ENCODE results near the gene SLIT3. TPM values are rescaled to one million over a fixed set of nuclear protein-coding genes. Genes with fewer than 3 reads are reported as not detected.

Gene SLIT3
- total and polyA plus RNA-seq, 2 donors (not counting 3 experiments of a cell fraction or from before 2014, with no cell fraction given) = 0.90 to 1.0 TPM

DNA sequence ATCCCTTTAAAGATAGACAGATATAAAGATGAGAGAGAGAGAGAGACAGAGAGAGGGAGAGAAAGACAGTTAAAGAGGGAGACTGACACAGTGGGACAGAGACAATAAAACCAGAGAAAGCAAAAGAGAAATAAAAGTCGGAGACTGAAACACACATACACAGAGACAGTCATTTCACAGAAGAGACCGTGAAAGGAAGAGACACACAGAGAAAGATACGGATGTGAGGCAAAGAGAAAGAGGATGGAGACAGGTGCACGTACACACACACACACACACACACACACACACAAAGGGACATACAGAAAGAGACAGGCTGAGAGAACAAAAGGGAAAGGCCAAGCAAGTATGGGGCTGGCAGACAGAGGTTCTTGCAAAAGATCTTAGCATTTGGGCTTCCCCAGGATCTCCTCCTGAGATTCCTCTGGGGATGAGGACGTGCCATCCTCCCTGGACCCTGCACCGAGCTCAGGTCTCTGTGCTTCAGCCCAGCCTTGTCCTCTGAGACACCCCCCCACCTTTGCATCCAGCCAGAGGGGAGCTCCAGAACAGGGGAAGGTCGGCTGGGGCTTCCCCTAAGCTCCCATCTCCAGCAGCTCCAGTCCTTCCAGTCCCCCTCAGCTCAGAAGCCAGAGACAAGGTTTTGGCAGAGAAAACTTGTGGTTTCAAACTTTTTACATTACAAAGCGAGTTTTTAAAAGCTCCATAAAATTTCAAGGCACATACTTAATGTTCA is 403.4 kb downstream of the SLIT3 start:
- Histone ChIP-seq H3K9me1 (replicated peaks; ENCODE audit: control insufficient read depth, extremely low read depth, insufficient read depth, low read length) (no peaks in the 10 kb centered on the region), H3K4me2 (ENCODE audit: insufficient read depth, low read length) (no peak overlapping the region), H3K27ac (ENCODE audit: insufficient read depth, low read depth, low read length) (no peak overlapping the region), H3K4me1 (ENCODE audit: control insufficient read depth, extremely low read depth, insufficient read depth, low read length) (no peaks in the 10 kb centered on the region), H3K79me2 (ENCODE audit: control insufficient read depth, insufficient read depth, low read length) (no peaks in the 10 kb centered on the region), H3K36me3 (ENCODE audit: control insufficient read depth in 2 of 2, extremely low read depth in 1 of 2, insufficient read depth in 2 of 2, low read length in 2 of 2) (no peaks in the 10 kb centered on the region), H3K9ac (replicated peaks; ENCODE audit: extremely low read depth, insufficient read depth, low read length) (no peak overlapping the region), H3K4me3 (replicated peaks in 1 of 3; ENCODE audit: insufficient read depth in 1 of 3, low read depth in 1 of 3, low read length in 3 of 3) (no peak overlapping the region), H4K20me1 (replicated peaks; ENCODE audit: control insufficient read depth, extremely low read depth, insufficient read depth, low read length) (no peaks in the 10 kb centered on the region), H2AFZ (ENCODE audit: low read depth, low read length) (no peak overlapping the region), H3K9me3 (replicated peaks; ENCODE audit: control insufficient read depth, insufficient read depth, low read length) (no peaks in the 10 kb centered on the region), H3K27me3 (ENCODE audit: control insufficient read depth in 2 of 2, insufficient read depth in 2 of 2, low read length in 2 of 2) (no peaks in the 10 kb centered on the region)
- POLR2A ChIA-PET = no interaction called here
- dilution Hi-C loops (cut with MboI; ENCODE audit: extremely low pct_ligation_motif_present, low sequenced_read_pairs) = no loop called here
- TF ChIP-seq JUN (IDR thresholded peaks at IDR 0.05; ENCODE audit: borderline replicate concordance, insufficient read depth, insufficient read length, low read depth) (no peak), POLR2AphosphoS5 (IDR thresholded peaks at IDR 0.05; ENCODE audit: insufficient read depth, low read depth, low read length) (no peak), MAX (IDR thresholded peaks at IDR 0.05; ENCODE audit: insufficient read depth, insufficient read length) (no peak), POLR2A (IDR thresholded peaks at IDR 0.05; ENCODE audit: low read depth, low read length) (no peak), MYC (IDR thresholded peaks at IDR 0.05; ENCODE audit: low read depth, low read length) (no peak), GATA2 (IDR thresholded peaks at IDR 0.05; ENCODE audit: insufficient read depth, insufficient read length, low read depth, low read length) (no peak), EZH2 (IDR thresholded peaks at IDR 0.05; ENCODE audit: borderline replicate concordance, low read depth, low read length, severe bottlenecking) (no peak), FOS (IDR thresholded peaks at IDR 0.05; ENCODE audit: borderline replicate concordance, insufficient read depth, low read length) (no peak)
- TF ChIP-seq, protein P1, sequence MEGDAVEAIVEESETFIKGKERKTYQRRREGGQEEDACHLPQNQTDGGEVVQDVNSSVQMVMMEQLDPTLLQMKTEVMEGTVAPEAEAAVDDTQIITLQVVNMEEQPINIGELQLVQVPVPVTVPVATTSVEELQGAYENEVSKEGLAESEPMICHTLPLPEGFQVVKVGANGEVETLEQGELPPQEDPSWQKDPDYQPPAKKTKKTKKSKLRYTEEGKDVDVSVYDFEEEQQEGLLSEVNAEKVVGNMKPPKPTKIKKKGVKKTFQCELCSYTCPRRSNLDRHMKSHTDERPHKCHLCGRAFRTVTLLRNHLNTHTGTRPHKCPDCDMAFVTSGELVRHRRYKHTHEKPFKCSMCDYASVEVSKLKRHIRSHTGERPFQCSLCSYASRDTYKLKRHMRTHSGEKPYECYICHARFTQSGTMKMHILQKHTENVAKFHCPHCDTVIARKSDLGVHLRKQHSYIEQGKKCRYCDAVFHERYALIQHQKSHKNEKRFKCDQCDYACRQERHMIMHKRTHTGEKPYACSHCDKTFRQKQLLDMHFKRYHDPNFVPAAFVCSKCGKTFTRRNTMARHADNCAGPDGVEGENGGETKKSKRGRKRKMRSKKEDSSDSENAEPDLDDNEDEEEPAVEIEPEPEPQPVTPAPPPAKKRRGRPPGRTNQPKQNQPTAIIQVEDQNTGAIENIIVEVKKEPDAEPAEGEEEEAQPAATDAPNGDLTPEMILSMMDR (IDR thresholded peaks at IDR 0.05; ENCODE audit: extremely low read depth in 1 of 2, insufficient read depth in 1 of 2, low read depth in 1 of 2, low read length in 2 of 2) = no peak
- BruUV-seq (replicated peaks) = no TSS peak
- CTCF ChIA-PET = interaction anchor here (0.8 to 1.4 kb wide), 3 partner anchors 9 to 27 kb away, joined by 3 read pairs; no protein-coding TSS in a partner anchor
- intact Hi-C loops (cut with micrococcal nuclease) = no loop called here
- DNase-seq (ENCODE audit: low read depth, low spot score) (no peak), FAIRE-seq (no peak)
